ENCODE results near the gene KIF19. TPM values are rescaled to one million over a fixed set of nuclear protein-coding genes. Genes with fewer than 3 reads are reported as not detected.

Gene KIF19
- total and polyA plus RNA-seq, 4 donors = 0.42 to 2.1 (median 0.83) TPM

DNA sequence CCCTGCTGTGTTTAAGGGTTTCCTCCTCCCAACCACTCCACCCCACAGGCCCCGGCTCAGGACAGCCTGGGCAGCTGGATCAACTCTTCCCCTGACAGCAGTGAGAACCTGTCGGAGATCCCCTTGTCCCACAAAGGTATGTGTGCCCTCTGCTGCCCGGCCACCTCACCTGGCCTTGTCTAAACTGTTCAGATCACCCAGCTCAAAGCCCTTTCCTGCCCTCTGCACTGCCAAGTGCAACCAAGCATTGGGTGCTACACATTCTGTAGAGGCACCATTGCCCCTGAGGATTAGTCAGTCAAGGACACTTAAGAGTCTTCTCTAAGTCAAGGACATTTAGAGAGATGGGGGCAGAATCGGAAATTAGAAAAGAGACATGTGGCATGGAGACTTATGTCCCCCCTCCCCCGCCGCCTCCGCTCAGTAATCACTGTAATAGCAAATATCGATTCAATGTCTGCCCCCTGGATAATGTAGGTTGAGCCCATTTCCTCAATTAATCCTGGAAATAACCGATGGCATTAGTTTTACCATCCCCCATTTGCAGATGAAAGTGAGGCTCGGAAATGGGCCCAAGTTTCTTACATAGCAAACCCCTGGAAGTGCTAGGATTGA is 27.5 kb downstream of the KIF19 start:
- no peak overlapping the region for H3K9ac ChIP-seq (ENCODE audit: low read depth in 1 of 2, low read length in 2 of 2)
- no peak for DNase-seq (ENCODE audit: low spot score)
- 75% methylated on average over 10 of the region's 10 CpGs for WGBS
- peaks cover 4 to 9% (median 5%) of the 10 kb centered on the region in 4 donors for H3K27me3 ChIP-seq (ENCODE audit: control insufficient read depth in 4 of 4, insufficient read depth in 4 of 4, low read length in 3 of 4)
- TF ChIP-seq EGR1 (IDR thresholded peaks at IDR 0.05; ENCODE audit: low read depth in 2 of 2) (no peak), GABPA (IDR thresholded peaks at IDR 0.05 in 1 of 2, conservative IDR thresholded peaks at IDR 0.05 in 1 of 2) (no peak)
- no peaks in the 10 kb centered on the region for H3K36me3 ChIP-seq (ENCODE audit: control insufficient read depth in 4 of 4, insufficient read depth in 3 of 4, low read depth in 1 of 4, low read length in 3 of 4)
- no peak overlapping the region for H3K4me3 ChIP-seq (ENCODE audit: low read depth in 1 of 3, low read length in 3 of 3)
- H3K4me1 ChIP-seq (ENCODE audit: control insufficient read depth in 4 of 4, insufficient read depth in 4 of 4, low read length in 3 of 4) = peaks cover 2 to 11% (median 6%) of the 10 kb centered on the region in 4 donors
- H3K9me3 ChIP-seq (ENCODE audit: control insufficient read depth in 4 of 4, low read length in 3 of 4) = no peaks in the 10 kb centered on the region
- no peak overlapping the region for H3K27ac ChIP-seq (ENCODE audit: low read depth in 1 of 2, low read length in 2 of 2)

DNA sequence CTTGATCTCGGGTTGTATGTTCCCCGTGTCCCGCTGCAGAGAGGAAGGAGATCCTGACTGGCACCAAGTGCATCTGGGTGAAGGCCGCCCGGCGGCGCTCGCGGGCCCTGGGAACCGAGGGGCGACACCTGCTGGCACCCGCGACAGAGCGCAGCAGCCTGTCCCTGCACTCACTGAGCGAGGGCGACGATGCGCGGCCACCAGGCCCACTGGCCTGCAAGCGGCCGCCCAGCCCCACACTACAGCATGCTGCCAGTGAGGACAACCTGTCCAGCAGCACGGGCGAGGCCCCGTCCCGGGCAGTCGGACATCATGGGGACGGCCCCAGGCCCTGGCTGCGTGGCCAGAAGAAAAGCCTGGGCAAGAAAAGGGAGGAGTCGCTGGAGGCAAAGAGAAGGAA is 28.1 kb downstream of the KIF19 start:
- H3K27me3 ChIP-seq (ENCODE audit: control insufficient read depth in 4 of 4, insufficient read depth in 4 of 4, low read length in 3 of 4) = peaks cover 3 to 9% (median 4%) of the 10 kb centered on the region in 4 donors
- WGBS = 14% methylated on average over 29 of the region's 29 CpGs
- no peak overlapping the region for H3K9ac ChIP-seq (ENCODE audit: low read depth in 1 of 2, low read length in 2 of 2)
- H3K4me3 ChIP-seq (ENCODE audit: low read depth in 1 of 3, low read length in 3 of 3) = no peak overlapping the region
- no peaks in the 10 kb centered on the region for H3K9me3 ChIP-seq (ENCODE audit: control insufficient read depth in 4 of 4, low read length in 3 of 4)
- H3K36me3 ChIP-seq (ENCODE audit: control insufficient read depth in 4 of 4, insufficient read depth in 3 of 4, low read depth in 1 of 4, low read length in 3 of 4) = no peaks in the 10 kb centered on the region
- no peak overlapping the region for H3K27ac ChIP-seq (ENCODE audit: low read depth in 1 of 2, low read length in 2 of 2)
- DNase-seq (ENCODE audit: low spot score) = peak; percentile 55
- H3K4me1 ChIP-seq (ENCODE audit: control insufficient read depth in 4 of 4, insufficient read depth in 4 of 4, low read length in 3 of 4) = peaks cover 2 to 11% (median 6%) of the 10 kb centered on the region in 4 donors
- TF ChIP-seq GABPA (IDR thresholded peaks at IDR 0.05 in 1 of 2, conservative IDR thresholded peaks at IDR 0.05 in 1 of 2) (no peak), RAD21 (IDR thresholded peaks at IDR 0.05) (peak in 1 of 2 donors; percentile 58)
- TF ChIP-seq, protein P1, sequence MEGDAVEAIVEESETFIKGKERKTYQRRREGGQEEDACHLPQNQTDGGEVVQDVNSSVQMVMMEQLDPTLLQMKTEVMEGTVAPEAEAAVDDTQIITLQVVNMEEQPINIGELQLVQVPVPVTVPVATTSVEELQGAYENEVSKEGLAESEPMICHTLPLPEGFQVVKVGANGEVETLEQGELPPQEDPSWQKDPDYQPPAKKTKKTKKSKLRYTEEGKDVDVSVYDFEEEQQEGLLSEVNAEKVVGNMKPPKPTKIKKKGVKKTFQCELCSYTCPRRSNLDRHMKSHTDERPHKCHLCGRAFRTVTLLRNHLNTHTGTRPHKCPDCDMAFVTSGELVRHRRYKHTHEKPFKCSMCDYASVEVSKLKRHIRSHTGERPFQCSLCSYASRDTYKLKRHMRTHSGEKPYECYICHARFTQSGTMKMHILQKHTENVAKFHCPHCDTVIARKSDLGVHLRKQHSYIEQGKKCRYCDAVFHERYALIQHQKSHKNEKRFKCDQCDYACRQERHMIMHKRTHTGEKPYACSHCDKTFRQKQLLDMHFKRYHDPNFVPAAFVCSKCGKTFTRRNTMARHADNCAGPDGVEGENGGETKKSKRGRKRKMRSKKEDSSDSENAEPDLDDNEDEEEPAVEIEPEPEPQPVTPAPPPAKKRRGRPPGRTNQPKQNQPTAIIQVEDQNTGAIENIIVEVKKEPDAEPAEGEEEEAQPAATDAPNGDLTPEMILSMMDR (IDR thresholded peaks at IDR 0.05; ENCODE audit: low read depth, low read length, missing input control) = peak; percentile 27

DNA sequence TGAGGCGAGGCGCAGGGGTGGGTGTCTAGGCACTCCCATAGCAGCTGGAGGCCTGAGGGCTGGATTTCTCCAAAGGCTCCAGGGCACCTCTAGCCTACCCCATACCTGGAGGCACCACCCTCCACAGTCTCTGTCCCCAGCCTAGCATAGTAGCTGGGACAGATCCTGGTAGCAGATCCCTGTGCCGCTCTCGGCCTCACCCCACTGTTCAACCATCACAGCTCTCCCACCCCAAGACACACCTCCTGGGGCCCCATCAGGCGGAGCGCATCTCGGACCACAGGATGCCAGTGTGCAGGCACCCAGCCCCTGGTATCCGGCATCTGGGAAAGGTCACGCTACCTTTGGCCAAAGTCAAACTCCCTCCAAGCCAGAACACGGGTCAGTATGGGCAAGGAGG is 28.5 kb downstream of the KIF19 start:
- TF ChIP-seq, protein P2, sequence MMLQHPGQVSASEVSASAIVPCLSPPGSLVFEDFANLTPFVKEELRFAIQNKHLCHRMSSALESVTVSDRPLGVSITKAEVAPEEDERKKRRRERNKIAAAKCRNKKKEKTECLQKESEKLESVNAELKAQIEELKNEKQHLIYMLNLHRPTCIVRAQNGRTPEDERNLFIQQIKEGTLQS (IDR thresholded peaks at IDR 0.05) = no peak
- TF ChIP-seq FOXA1 (IDR thresholded peaks at IDR 0.05) (no peak), SP1 (IDR thresholded peaks at IDR 0.05) (no peak)
- H3K4me1 ChIP-seq (ENCODE audit: control insufficient read depth in 4 of 4, insufficient read depth in 4 of 4, low read length in 3 of 4) = peaks cover 2 to 11% (median 6%) of the 10 kb centered on the region in 4 donors
- H3K27me3 ChIP-seq (ENCODE audit: control insufficient read depth in 4 of 4, insufficient read depth in 4 of 4, low read length in 3 of 4) = peaks cover 3 to 9% (median 4%) of the 10 kb centered on the region in 4 donors
- no peak overlapping the region for H3K9ac ChIP-seq (ENCODE audit: low read depth in 1 of 2, low read length in 2 of 2)
- H3K9me3 ChIP-seq (ENCODE audit: control insufficient read depth in 4 of 4, low read length in 3 of 4) = no peaks in the 10 kb centered on the region
- no peak overlapping the region for H3K27ac ChIP-seq (ENCODE audit: low read depth in 1 of 2, low read length in 2 of 2)
- H3K4me3 ChIP-seq (ENCODE audit: low read depth in 1 of 3, low read length in 3 of 3) = no peak overlapping the region
- DNase-seq (ENCODE audit: low spot score) = no peak
- H3K36me3 ChIP-seq (ENCODE audit: control insufficient read depth in 4 of 4, insufficient read depth in 3 of 4, low read depth in 1 of 4, low read length in 3 of 4) = no peaks in the 10 kb centered on the region
- WGBS = 78% methylated on average over 10 of the region's 10 CpGs

DNA sequence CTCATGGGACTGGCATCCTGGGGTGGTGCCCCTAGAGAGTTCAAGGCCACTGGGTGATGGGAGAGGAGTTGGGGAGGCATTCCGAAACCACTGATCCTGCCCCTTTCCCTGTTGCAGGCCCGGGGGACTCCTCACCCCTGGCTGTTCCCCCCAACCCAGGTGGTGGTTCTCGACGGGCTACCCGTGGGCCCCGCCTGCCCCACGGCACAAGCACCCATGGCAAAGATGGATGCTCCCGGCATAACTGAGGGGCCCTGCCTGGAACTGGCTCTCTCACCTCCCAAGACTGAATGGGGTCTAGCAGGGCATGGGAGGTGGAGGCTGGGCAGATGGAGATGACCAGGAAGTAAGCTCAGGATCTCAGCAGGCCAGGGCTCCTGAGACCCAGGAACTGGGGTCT is 29.0 kb downstream of the KIF19 start:
- H3K9ac ChIP-seq (ENCODE audit: low read depth in 1 of 2, low read length in 2 of 2) = no peak overlapping the region
- no peak for DNase-seq (ENCODE audit: low spot score)
- H3K9me3 ChIP-seq (ENCODE audit: control insufficient read depth in 4 of 4, low read length in 3 of 4) = no peaks in the 10 kb centered on the region
- H3K27me3 ChIP-seq (ENCODE audit: control insufficient read depth in 4 of 4, insufficient read depth in 4 of 4, low read length in 3 of 4) = peaks cover 3 to 9% (median 4%) of the 10 kb centered on the region in 4 donors
- no peaks in the 10 kb centered on the region for H3K36me3 ChIP-seq (ENCODE audit: control insufficient read depth in 4 of 4, insufficient read depth in 3 of 4, low read depth in 1 of 4, low read length in 3 of 4)
- 84% methylated on average over 8 of the region's 8 CpGs for WGBS
- peaks cover 2 to 11% (median 6%) of the 10 kb centered on the region in 4 donors for H3K4me1 ChIP-seq (ENCODE audit: control insufficient read depth in 4 of 4, insufficient read depth in 4 of 4, low read length in 3 of 4)
- no peak overlapping the region for H3K27ac ChIP-seq (ENCODE audit: low read depth in 1 of 2, low read length in 2 of 2)
- no peak overlapping the region for H3K4me3 ChIP-seq (ENCODE audit: low read depth in 1 of 3, low read length in 3 of 3)
- no peak for TF ChIP-seq GABPA (IDR thresholded peaks at IDR 0.05 in 1 of 2, conservative IDR thresholded peaks at IDR 0.05 in 1 of 2)
- no peak for TF ChIP-seq YY1 (IDR thresholded peaks at IDR 0.05)
- TF ChIP-seq HNF4G (IDR thresholded peaks at IDR 0.05) = no peak
- no peak for TF ChIP-seq RAD21 (IDR thresholded peaks at IDR 0.05)
- TF ChIP-seq EGR1 (IDR thresholded peaks at IDR 0.05; ENCODE audit: low read depth in 2 of 2) = no peak
- TF ChIP-seq, protein P1 (IDR thresholded peaks at IDR 0.05; ENCODE audit: low read depth, low read length, missing input control) = no peak
- TF ChIP-seq SP1 (IDR thresholded peaks at IDR 0.05) = no peak
- no peak for TF ChIP-seq FOXA1 (IDR thresholded peaks at IDR 0.05)
- TF ChIP-seq, protein P3, sequence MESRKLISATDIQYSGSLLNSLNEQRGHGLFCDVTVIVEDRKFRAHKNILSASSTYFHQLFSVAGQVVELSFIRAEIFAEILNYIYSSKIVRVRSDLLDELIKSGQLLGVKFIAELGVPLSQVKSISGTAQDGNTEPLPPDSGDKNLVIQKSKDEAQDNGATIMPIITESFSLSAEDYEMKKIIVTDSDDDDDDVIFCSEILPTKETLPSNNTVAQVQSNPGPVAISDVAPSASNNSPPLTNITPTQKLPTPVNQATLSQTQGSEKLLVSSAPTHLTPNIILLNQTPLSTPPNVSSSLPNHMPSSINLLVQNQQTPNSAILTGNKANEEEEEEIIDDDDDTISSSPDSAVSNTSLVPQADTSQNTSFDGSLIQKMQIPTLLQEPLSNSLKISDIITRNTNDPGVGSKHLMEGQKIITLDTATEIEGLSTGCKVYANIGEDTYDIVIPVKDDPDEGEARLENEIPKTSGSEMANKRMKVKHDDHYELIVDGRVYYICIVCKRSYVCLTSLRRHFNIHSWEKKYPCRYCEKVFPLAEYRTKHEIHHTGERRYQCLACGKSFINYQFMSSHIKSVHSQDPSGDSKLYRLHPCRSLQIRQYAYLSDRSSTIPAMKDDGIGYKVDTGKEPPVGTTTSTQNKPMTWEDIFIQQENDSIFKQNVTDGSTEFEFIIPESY (IDR thresholded peaks at IDR 0.05) = no peak
- TF ChIP-seq, protein P2 (IDR thresholded peaks at IDR 0.05) = no peak

All from liver (tissue), 9 donors.